Measurements from ENCODE around the gene TPRA1.

GRCh38 chr3:127545711-127546457, 44.6 kb downstream of the TPRA1 start:
- TF ChIP-seq CTCF (conservative IDR thresholded peaks at IDR 0.05) (no peak), EZH2 (IDR thresholded peaks at IDR 0.05; ENCODE audit: low read depth) (no peak)

All from PC-9 (cell line).